DND-41 (cell line): Measurements from ENCODE around the gene TMEM190.

Source experiments
- EZH2 ChIP-seq: IDR thresholded peaks from 3 replicates; pipeline ENCODE4 v1.6.1; 2012; ENCODE audit warnings: borderline replicate concordance, low read depth, mild to moderate bottlenecking, moderate library complexity, low read length, inconsistent platforms; ENCODE audit not compliant: severe bottlenecking
- TF ChIP-seq, protein P1 (sequence below): IDR thresholded peaks from 2 replicates; pipeline ENCODE4 v1.5.1; 2012; ENCODE audit warnings: borderline replicate concordance, low read length, moderate library complexity, mild to moderate bottlenecking; ENCODE audit not compliant: poor library complexity, severe bottlenecking; ENCODE audit errors: extremely low read depth

DNA sequence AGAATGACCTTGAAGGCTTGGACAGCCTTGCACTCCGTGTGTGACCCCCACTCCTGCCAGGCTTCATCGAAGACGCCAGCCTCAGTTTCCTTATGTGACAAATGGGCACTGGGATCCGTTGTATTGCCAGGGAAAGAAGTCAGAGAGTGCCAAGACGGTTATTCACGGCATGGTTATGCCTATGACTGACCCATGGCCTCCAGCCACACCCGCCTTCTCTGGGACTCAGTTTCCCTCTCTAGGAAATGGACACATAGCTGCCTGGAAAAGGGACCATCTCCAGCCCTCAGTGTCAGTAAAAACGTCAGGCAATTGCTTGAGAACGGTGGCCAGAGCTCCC lies 31.9 kb downstream of the TMEM190 start:
- TF ChIP-seq, protein P1, sequence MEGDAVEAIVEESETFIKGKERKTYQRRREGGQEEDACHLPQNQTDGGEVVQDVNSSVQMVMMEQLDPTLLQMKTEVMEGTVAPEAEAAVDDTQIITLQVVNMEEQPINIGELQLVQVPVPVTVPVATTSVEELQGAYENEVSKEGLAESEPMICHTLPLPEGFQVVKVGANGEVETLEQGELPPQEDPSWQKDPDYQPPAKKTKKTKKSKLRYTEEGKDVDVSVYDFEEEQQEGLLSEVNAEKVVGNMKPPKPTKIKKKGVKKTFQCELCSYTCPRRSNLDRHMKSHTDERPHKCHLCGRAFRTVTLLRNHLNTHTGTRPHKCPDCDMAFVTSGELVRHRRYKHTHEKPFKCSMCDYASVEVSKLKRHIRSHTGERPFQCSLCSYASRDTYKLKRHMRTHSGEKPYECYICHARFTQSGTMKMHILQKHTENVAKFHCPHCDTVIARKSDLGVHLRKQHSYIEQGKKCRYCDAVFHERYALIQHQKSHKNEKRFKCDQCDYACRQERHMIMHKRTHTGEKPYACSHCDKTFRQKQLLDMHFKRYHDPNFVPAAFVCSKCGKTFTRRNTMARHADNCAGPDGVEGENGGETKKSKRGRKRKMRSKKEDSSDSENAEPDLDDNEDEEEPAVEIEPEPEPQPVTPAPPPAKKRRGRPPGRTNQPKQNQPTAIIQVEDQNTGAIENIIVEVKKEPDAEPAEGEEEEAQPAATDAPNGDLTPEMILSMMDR, result no peak
- TF ChIP-seq EZH2, result no peak
